ENCODE results near the gene ECSIT.

ECSIT gene

GRCh38 chr19:11494634-11495285 lies 34.2 kb downstream of the ECSIT start:
- no peak for ATAC-seq

DNA sequence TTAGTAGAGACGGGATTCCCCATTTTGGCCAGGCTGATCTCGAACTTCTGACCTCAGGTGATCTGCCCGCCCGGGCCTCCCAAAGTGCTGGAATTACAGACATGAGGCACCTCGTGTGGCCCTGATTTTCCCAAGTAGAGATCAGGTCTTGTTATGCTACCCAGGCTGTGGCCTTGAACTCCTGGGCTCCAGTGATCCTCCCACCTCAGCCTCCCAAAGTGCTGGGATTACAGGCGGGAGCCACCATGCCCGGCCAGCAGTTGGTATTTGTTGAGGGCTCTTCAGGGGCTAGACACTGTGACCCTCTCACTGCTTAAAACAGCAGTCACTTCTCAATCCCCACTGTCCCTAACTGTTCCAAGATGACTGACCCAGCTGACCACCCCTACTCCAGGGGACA lies 39.6 kb downstream of the ECSIT start:
- no peak for ATAC-seq
- TF ChIP-seq ZNF8 (CRISPR knock-in tag; IDR thresholded peaks at IDR 0.05) (no peak), OSR1 (CRISPR knock-in tag; IDR thresholded peaks at IDR 0.05) (no peak), ZNF70 (CRISPR knock-in tag; IDR thresholded peaks at IDR 0.05) (no peak), GLIS3 (CRISPR knock-in tag; IDR thresholded peaks at IDR 0.05) (no peak), PPARA (CRISPR knock-in tag; IDR thresholded peaks at IDR 0.05; ENCODE audit: borderline replicate concordance) (no peak), RARB (CRISPR knock-in tag; IDR thresholded peaks at IDR 0.05) (no peak), ISL1 (CRISPR knock-in tag; IDR thresholded peaks at IDR 0.05) (no peak)

More at GRCh38 chr19:11494634-11495285, 34.2 kb downstream of the ECSIT start:
- TF ChIP-seq ZNF70 (CRISPR knock-in tag; IDR thresholded peaks at IDR 0.05) (no peak), ZFP30 (CRISPR knock-in tag; IDR thresholded peaks at IDR 0.05) (no peak), PPARA (CRISPR knock-in tag; IDR thresholded peaks at IDR 0.05; ENCODE audit: borderline replicate concordance) (no peak)
- TF ChIP-seq, protein P1, sequence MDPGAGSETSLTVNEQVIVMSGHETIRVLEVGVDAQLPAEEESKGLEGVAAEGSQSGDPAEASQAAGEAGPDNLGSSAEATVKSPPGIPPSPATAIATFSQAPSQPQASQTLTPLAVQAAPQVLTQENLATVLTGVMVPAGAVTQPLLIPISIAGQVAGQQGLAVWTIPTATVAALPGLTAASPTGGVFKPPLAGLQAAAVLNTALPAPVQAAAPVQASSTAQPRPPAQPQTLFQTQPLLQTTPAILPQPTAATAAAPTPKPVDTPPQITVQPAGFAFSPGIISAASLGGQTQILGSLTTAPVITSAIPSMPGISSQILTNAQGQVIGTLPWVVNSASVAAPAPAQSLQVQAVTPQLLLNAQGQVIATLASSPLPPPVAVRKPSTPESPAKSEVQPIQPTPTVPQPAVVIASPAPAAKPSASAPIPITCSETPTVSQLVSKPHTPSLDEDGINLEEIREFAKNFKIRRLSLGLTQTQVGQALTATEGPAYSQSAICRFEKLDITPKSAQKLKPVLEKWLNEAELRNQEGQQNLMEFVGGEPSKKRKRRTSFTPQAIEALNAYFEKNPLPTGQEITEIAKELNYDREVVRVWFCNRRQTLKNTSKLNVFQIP (CRISPR knock-in tag; IDR thresholded peaks at IDR 0.05; ENCODE audit: borderline replicate concordance, low read depth), result no peak

GRCh38 chr19:11486661-11487503 lies 42.1 kb downstream of the ECSIT start:
- no peak for TF ChIP-seq ZFP30 (CRISPR knock-in tag; IDR thresholded peaks at IDR 0.05)
- no peak for TF ChIP-seq CSDC2 (CRISPR knock-in tag; IDR thresholded peaks at IDR 0.05)
- no peak for TF ChIP-seq ZC3H10 (CRISPR knock-in tag; IDR thresholded peaks at IDR 0.05)
- no peak for TF ChIP-seq PATZ1 (CRISPR knock-in tag; IDR thresholded peaks at IDR 0.05; ENCODE audit: borderline replicate concordance)
- no peak for TF ChIP-seq ARNTL (CRISPR knock-in tag; IDR thresholded peaks at IDR 0.05; ENCODE audit: borderline replicate concordance, low read depth)
- no peak for TF ChIP-seq RARB (CRISPR knock-in tag; IDR thresholded peaks at IDR 0.05)
- no peak for TF ChIP-seq ZNF70 (CRISPR knock-in tag; IDR thresholded peaks at IDR 0.05)
- no peak for TF ChIP-seq TOX (CRISPR knock-in tag; IDR thresholded peaks at IDR 0.05; ENCODE audit: borderline replicate concordance)
- TF ChIP-seq OSR1 (CRISPR knock-in tag; IDR thresholded peaks at IDR 0.05), result no peak
- TF ChIP-seq, protein P2, sequence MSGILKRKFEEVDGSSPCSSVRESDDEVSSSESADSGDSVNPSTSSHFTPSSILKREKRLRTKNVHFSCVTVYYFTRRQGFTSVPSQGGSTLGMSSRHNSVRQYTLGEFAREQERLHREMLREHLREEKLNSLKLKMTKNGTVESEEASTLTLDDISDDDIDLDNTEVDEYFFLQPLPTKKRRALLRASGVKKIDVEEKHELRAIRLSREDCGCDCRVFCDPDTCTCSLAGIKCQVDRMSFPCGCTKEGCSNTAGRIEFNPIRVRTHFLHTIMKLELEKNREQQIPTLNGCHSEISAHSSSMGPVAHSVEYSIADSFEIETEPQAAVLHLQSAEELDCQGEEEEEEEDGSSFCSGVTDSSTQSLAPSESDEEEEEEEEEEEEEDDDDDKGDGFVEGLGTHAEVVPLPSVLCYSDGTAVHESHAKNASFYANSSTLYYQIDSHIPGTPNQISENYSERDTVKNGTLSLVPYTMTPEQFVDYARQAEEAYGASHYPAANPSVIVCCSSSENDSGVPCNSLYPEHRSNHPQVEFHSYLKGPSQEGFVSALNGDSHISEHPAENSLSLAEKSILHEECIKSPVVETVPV (CRISPR knock-in tag; IDR thresholded peaks at IDR 0.05), result no peak
- no peak for TF ChIP-seq ESRRG (CRISPR knock-in tag; IDR thresholded peaks at IDR 0.05)
- no peak for ATAC-seq

GRCh38 chr19:11485245-11485837 lies 43.6 kb downstream of the ECSIT start:
- TF ChIP-seq, protein P2 (CRISPR knock-in tag; IDR thresholded peaks at IDR 0.05), result no peak
- TF ChIP-seq GLIS3 (CRISPR knock-in tag; IDR thresholded peaks at IDR 0.05) (no peak), OSR1 (CRISPR knock-in tag; IDR thresholded peaks at IDR 0.05) (no peak), ARNTL (CRISPR knock-in tag; IDR thresholded peaks at IDR 0.05; ENCODE audit: borderline replicate concordance, low read depth) (no peak), ESRRG (CRISPR knock-in tag; IDR thresholded peaks at IDR 0.05) (no peak), SNAI2 (CRISPR knock-in tag; IDR thresholded peaks at IDR 0.05) (no peak), ZNF8 (CRISPR knock-in tag; IDR thresholded peaks at IDR 0.05) (no peak), PPARA (CRISPR knock-in tag; IDR thresholded peaks at IDR 0.05; ENCODE audit: borderline replicate concordance) (no peak)
- ATAC-seq, result no peak

Measured in SK-N-SH treated with all-trans-retinoic acid at 6 μM for 48 hours (cell line).